ENCODE measurements around the gene MOGAT1.

Gene MOGAT1

DNA sequence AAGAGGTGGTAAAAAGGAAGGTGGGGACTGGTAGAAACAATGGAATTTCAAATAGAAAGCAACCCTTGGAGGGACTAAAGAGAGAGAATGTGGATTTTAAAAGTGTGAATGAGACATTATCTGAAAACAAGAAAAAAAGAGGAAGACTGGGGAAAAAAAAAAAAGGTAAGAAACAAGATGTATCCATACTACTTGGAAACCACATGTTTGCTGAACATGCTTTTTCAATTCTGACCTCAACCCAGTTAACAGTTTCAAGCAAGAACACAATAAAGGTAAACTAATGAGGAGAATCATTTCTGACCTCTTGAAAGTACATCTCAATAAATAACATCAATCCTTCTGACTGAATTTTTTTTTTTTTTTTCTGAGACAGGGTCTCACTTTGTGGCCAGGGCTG is 18.2 kb upstream of the MOGAT1 start:
- H3K9me3 Mint-ChIP-seq: no peaks in the 10 kb centered on the region
- peak overlapping the region; percentile 79 for H3K4me3 Mint-ChIP-seq
- DNase-seq (ENCODE audit: low spot score): no peak
- peak overlapping the region; percentile 92 for H3K27ac Mint-ChIP-seq
- peaks cover 24% of the 10 kb centered on the region for H3K36me3 Mint-ChIP-seq (ENCODE audit: low read depth)
- H3K27me3 Mint-ChIP-seq (ENCODE audit: low read depth): no peaks in the 10 kb centered on the region
- H3K4me1 Mint-ChIP-seq (ENCODE audit: low read depth): peaks cover 38% of the 10 kb centered on the region

DNA sequence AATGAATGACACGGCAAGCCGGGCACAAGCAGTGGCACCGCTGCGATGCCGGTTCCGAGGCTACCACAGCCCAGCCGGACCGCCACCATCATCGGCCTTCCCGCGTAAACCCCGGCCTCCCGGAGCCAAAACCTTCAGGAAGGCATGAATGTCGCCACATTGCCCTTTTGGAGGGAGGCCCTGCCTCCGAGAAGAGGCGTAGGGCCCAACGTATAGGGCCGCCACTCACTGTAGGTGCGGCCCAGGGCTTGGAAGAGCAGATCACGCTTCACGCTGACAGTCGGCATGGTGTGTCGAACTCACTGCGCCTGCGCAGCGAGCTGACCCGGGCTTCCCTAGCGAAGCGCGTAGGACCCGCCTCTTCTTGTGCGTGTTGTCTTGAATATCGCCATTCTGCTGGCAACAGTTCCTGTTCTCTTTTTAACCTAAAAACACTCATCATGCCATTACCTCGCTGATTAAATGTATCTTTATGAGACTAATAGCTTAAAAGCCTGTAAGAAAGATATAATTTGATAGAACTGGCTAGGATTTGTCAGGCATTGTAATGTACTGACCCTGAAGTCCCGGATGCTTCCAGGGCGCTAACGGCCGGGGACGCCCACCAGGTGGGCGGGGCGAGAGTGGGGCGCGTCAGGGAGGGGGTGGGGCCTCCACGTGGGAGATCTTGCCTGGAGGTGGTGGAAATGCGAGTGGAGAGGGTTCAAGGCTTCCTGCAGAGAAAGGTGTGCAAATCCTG is 15.5 kb upstream of the MOGAT1 start, which contains the start of gene FARSB:
Gene FARSB, minus strand, starts transcription at position 306 of the 739 bp plus-strand sequence. Its CDS starts 19 bp downstream, at position 287.
- no peaks in the 10 kb centered on the region for H3K9me3 Mint-ChIP-seq
- peaks cover 14% of the 10 kb centered on the region for H3K36me3 Mint-ChIP-seq (ENCODE audit: low read depth)
- DNase-seq (ENCODE audit: low spot score): peak; percentile 93
- H3K27ac Mint-ChIP-seq: peak within 1 kb of the TSS; percentile 96
- peaks cover 32% of the 10 kb centered on the region for H3K4me1 Mint-ChIP-seq (ENCODE audit: low read depth)
- peak within 1 kb of the TSS; percentile 99 for H3K4me3 Mint-ChIP-seq
- no peaks in the 10 kb centered on the region for H3K27me3 Mint-ChIP-seq (ENCODE audit: low read depth)

DNA sequence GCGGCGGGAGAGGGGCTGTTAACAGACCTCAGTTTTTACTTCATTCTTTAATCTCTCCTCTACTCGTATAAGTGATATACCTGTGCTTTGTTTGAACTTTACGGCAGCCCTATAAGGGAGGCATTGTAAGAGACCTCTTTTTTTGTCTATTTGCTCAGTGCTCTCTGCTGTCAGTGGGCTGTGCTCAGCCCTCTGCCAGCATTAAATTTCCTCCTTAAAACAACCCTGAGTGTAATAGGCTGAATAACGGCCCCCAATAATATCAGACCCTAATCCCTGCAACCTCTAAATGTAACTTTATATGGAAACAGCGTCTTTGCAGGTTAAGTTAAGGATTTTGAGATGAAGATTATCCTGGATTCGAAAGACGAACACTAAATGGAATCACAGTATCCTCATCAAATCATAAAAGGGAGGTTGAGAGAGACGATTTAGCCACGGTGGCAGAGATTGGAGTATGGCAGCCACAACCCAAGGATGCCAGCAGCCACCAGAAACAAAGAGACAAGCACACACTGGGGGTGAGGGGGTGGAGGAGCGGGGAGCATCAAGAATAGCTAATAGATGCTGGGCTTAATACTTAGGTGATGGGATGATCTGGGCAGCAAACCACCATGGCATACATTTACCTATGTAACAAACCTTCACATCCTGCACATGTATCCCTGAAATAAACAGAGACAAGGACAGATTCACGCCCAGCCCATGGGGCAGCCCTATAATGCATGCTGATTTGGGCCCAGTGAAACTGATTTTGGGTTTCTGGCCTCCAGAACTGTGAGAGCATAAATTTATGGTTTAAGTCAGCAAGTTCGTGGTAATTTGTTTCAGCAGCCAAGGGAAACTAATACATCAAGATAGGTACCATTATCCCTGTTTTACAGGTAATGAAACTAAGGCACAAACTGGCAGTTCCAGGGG is 14.7 kb upstream of the MOGAT1 start:
- H3K4me1 Mint-ChIP-seq (ENCODE audit: low read depth): peaks cover 30% of the 10 kb centered on the region
- peaks cover 14% of the 10 kb centered on the region for H3K36me3 Mint-ChIP-seq (ENCODE audit: low read depth)
- H3K4me3 Mint-ChIP-seq: peak overlapping the region; percentile 99
- no peaks in the 10 kb centered on the region for H3K9me3 Mint-ChIP-seq
- H3K27ac Mint-ChIP-seq: peak overlapping the region; percentile 96
- H3K27me3 Mint-ChIP-seq (ENCODE audit: low read depth): no peaks in the 10 kb centered on the region
- DNase-seq (ENCODE audit: low spot score): no peak

GRCh38 chr2:222663479-222663878 is 8.0 kb upstream of the MOGAT1 start:
- peaks cover 18% of the 10 kb centered on the region for H3K27me3 Mint-ChIP-seq (ENCODE audit: low read depth)
- H3K4me1 Mint-ChIP-seq (ENCODE audit: low read depth): no peaks in the 10 kb centered on the region
- H3K36me3 Mint-ChIP-seq (ENCODE audit: low read depth): no peaks in the 10 kb centered on the region
- H3K27ac Mint-ChIP-seq: no peak overlapping the region
- H3K9me3 Mint-ChIP-seq: no peaks in the 10 kb centered on the region
- no peak overlapping the region for H3K4me3 Mint-ChIP-seq
- DNase-seq (ENCODE audit: low spot score): no peak

DNA sequence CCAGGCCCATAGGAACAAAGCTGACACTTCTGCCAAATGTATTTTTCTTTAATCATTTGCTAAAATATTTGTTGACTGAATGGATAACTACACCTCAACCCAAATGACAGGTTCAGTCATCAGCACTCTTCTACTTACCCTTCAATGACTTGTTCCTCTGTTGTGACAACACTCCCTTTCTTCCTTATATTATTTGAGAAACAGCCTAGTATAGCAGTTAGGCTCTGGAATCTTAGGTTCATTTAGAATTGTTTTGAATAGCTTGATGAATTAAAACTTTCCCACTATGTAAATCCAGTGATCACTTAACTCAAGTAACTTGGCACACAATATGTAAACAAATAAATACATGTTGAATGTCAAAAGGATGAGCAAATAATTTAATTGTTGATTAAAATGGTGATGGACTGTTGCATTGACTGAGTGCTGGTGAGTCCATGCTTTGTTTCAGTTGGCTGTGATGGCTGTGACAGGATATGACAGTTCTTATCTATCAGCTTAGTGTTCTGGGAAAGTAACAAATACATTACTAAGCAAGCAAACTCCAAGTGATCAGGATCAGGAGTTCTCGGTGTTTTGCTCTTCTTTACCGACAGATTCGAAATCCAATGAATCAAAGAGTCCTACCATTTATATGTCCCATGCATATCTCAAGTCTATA is 2.8 kb upstream of the MOGAT1 start:
- peaks cover 5% of the 10 kb centered on the region for H3K4me1 Mint-ChIP-seq (ENCODE audit: low read depth)
- H3K4me3 Mint-ChIP-seq: no peak overlapping the region
- no peaks in the 10 kb centered on the region for H3K36me3 Mint-ChIP-seq (ENCODE audit: low read depth)
- DNase-seq (ENCODE audit: low spot score): no peak
- H3K27ac Mint-ChIP-seq: no peak overlapping the region
- no peaks in the 10 kb centered on the region for H3K9me3 Mint-ChIP-seq
- H3K27me3 Mint-ChIP-seq (ENCODE audit: low read depth): peaks cover 62% of the 10 kb centered on the region

DNA sequence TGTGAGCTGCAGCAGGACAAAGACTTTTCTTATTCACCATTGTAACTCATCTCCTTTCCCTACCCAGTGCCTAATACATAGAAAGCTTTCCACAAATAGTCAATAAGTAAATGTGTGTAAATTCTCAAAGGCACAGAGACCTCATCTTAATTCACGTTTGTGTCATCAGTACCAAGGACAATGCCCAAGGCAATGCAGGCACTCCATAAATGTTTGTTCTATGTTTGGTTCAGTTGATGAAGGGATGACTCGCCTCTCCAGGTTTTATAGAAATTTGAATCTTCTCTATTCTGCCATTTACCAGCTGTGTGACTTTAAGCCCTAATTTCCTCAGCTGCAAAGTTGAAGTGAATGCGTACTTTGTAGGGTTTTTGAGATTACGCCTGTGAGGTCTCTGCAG is 2.1 kb upstream of the MOGAT1 start:
- H3K9me3 Mint-ChIP-seq: no peaks in the 10 kb centered on the region
- peaks cover 66% of the 10 kb centered on the region for H3K27me3 Mint-ChIP-seq (ENCODE audit: low read depth)
- H3K4me1 Mint-ChIP-seq (ENCODE audit: low read depth): peaks cover 5% of the 10 kb centered on the region

DNA sequence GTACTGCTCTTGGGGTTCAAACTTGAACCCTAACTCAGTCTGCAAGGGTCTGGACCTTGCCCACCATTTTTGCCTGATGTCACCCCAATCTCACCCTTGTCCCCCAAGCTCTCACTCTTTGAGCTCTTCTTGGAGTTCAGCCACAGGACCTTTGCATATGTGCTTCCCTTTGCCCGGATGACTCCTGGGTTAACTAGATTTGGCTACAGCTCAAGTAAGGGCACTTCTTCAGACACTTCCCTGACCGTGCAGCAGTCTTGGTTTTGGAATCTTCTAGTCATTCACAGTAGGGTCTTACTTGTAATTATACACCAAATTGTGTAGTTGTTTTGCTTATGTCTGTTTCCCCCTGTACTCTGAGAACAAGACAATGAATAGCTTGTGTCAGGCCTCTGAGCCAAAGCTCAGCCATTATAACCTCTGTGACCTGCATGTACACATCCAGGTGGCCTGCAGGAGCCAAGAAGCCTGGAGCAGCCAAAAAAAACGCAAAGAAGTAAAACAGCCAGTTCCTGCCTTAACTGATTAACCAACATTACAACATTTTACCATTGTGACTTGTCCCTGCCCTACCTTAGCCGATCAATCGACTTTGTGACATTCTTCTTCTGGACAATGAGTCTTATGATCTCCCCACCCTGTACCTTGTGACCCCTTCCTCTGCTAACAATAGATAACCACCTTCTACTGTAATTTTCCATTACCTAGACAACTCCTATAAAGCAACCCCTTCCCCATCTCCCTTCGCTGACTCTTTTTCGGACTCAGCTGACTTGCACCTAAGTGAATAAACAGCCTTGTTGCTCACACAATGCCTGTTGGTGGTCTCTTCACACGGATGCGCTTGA is 1.0 kb upstream of the MOGAT1 start:
- H3K9me3 Mint-ChIP-seq: no peaks in the 10 kb centered on the region
- no peak for DNase-seq (ENCODE audit: low spot score)
- H3K27me3 Mint-ChIP-seq (ENCODE audit: low read depth): peaks cover 72% of the 10 kb centered on the region
- no peak overlapping the region for H3K27ac Mint-ChIP-seq
- no peaks in the 10 kb centered on the region for H3K36me3 Mint-ChIP-seq (ENCODE audit: low read depth)
- H3K4me1 Mint-ChIP-seq (ENCODE audit: low read depth): peaks cover 5% of the 10 kb centered on the region
- H3K4me3 Mint-ChIP-seq: no peak overlapping the region

More for the DNA sequence above, 2.1 kb upstream of the MOGAT1 start:
- H3K4me3 Mint-ChIP-seq: no peak overlapping the region
- no peak for DNase-seq (ENCODE audit: low spot score)
- H3K36me3 Mint-ChIP-seq (ENCODE audit: low read depth): no peaks in the 10 kb centered on the region
- no peak overlapping the region for H3K27ac Mint-ChIP-seq

DNA sequence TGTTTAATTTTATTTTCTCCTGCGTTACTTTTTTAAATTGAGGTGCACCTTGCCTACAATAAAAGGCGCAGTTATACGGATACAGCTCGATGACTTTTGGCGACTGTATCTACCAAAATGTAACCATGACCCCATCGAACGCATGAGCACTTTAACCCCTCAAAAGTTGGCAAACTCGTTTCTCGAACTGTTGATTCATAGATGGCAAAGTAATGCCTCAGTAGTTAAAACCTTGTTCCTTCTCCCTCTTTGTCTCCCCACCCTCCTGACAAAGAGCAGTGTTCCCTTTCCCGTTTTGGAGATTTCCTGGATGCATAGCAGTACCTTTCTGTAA is 577 bp downstream of the MOGAT1 start:
- Mint-ChIP-seq H3K4me3 (peak overlapping the region; percentile 67), H3K4me1 (ENCODE audit: low read depth) (peaks cover 5% of the 10 kb centered on the region), H3K27me3 (ENCODE audit: low read depth) (peaks cover 67% of the 10 kb centered on the region), H3K9me3 (no peaks in the 10 kb centered on the region), H3K27ac (no peak overlapping the region), H3K36me3 (ENCODE audit: low read depth) (no peaks in the 10 kb centered on the region)
- DNase-seq (ENCODE audit: low spot score): no peak

DNA sequence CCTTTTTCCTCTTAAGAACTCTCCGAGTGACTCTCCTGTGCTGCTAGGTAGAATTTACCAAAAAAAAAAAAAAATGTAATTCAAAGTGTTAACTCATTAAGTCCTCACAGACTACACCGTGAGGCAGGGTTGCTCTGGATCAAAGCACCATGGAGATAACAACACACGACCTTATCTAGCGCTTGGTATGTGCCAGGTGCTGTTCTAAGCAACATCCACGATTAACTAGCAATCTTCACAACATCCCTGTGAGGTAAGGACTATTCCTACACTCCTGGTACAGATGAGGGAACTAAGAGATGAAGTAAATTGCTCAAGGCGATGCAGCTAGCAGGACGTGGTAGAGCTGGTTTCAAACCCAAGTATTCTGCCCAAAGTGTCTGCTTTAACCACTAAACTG is 1.8 kb downstream of the MOGAT1 start:
- H3K27me3 Mint-ChIP-seq (ENCODE audit: low read depth): peaks cover 71% of the 10 kb centered on the region
- no peak overlapping the region for H3K27ac Mint-ChIP-seq
- DNase-seq (ENCODE audit: low spot score): no peak
- H3K4me3 Mint-ChIP-seq: no peak overlapping the region
- H3K4me1 Mint-ChIP-seq (ENCODE audit: low read depth): peaks cover 5% of the 10 kb centered on the region
- H3K36me3 Mint-ChIP-seq (ENCODE audit: low read depth): no peaks in the 10 kb centered on the region
- no peaks in the 10 kb centered on the region for H3K9me3 Mint-ChIP-seq

DNA sequence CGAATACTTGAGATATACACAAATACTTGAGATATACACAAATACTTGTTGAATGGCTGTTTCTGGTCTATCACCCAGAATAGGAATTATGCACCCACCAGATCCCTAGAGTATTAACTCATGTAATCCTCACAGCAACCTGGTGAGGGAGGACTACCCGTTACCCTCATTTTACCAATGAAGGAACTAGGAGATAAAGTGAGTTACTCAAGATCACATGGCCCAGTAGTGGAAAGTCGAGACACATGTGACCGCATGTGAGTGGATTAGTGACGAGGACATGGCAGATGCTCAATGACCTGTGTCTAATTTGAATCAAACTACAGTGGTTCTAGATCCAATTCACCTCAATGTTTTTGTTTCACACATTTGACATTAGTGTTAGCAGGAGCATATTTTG is 2.4 kb downstream of the MOGAT1 start:
- H3K27me3 Mint-ChIP-seq (ENCODE audit: low read depth): peaks cover 71% of the 10 kb centered on the region
- no peaks in the 10 kb centered on the region for H3K36me3 Mint-ChIP-seq (ENCODE audit: low read depth)
- no peak for DNase-seq (ENCODE audit: low spot score)
- peaks cover 5% of the 10 kb centered on the region for H3K4me1 Mint-ChIP-seq (ENCODE audit: low read depth)
- H3K9me3 Mint-ChIP-seq: no peaks in the 10 kb centered on the region
- no peak overlapping the region for H3K27ac Mint-ChIP-seq
- no peak overlapping the region for H3K4me3 Mint-ChIP-seq

DNA sequence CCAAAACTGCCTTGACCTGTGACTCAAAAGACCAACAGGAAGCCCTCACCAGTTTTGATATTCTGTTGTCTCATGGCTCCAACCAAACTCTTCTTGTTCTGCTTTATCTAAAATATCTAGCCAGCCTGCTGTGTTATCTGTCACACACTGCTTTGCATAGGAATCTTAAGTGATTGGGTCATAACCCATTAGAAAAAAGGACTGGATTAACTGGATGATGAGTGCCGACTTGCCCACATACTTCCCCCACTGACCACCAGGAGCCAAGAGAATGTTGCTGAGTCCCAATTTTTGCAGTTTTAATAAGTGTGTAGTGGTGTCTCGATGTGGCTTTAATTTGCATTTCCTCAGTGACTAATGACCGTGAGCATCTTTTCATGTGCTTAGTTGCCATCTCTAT is 6.5 kb downstream of the MOGAT1 start:
- H3K27me3 Mint-ChIP-seq (ENCODE audit: low read depth): peaks cover 70% of the 10 kb centered on the region
- no peaks in the 10 kb centered on the region for H3K4me1 Mint-ChIP-seq (ENCODE audit: low read depth)
- H3K9me3 Mint-ChIP-seq: no peaks in the 10 kb centered on the region
- no peak for DNase-seq (ENCODE audit: low spot score)
- H3K4me3 Mint-ChIP-seq: no peak overlapping the region
- no peaks in the 10 kb centered on the region for H3K36me3 Mint-ChIP-seq (ENCODE audit: low read depth)
- H3K27ac Mint-ChIP-seq: no peak overlapping the region

- H3K4me3 Mint-ChIP-seq: no peak overlapping the region
- peaks cover 51% of the 10 kb centered on the region for H3K27me3 Mint-ChIP-seq (ENCODE audit: low read depth)
- peaks cover 7% of the 10 kb centered on the region for H3K4me1 Mint-ChIP-seq (ENCODE audit: low read depth)
- H3K9me3 Mint-ChIP-seq: no peaks in the 10 kb centered on the region
- no peak for DNase-seq (ENCODE audit: low spot score)
- H3K27ac Mint-ChIP-seq: no peak overlapping the region
- no peaks in the 10 kb centered on the region for H3K36me3 Mint-ChIP-seq (ENCODE audit: low read depth)
Observed at GRCh38 chr2:222683805-222684204, 12.3 kb downstream of the MOGAT1 start.

GRCh38 chr2:222686086-222686750 is 14.8 kb downstream of the MOGAT1 start:
- H3K4me3 Mint-ChIP-seq: no peak overlapping the region
- H3K4me1 Mint-ChIP-seq (ENCODE audit: low read depth): peaks cover 16% of the 10 kb centered on the region
- no peak overlapping the region for H3K27ac Mint-ChIP-seq
- no peaks in the 10 kb centered on the region for H3K9me3 Mint-ChIP-seq
- no peaks in the 10 kb centered on the region for H3K36me3 Mint-ChIP-seq (ENCODE audit: low read depth)
- no peak for DNase-seq (ENCODE audit: low spot score)
- peaks cover 37% of the 10 kb centered on the region for H3K27me3 Mint-ChIP-seq (ENCODE audit: low read depth)

Data from T-helper 2 cell treated with Interferon-gamma antibody and Interleukin-4, amounts not matched to agents 5 μg/mL and 100 μg/mL, for 36 hours (primary cell).